IPS DF 4.7 (cell line): ENCODE data around the gene MRPS2.

ENCODE experiments used
- DNase-seq: peaks from one replicate; pipeline ENCODE4 v3.0.0-alpha.2; 2013; ENCODE audit warnings: low spot score; ENCODE audit errors: extremely low read depth

The MRPS2 gene

DNA sequence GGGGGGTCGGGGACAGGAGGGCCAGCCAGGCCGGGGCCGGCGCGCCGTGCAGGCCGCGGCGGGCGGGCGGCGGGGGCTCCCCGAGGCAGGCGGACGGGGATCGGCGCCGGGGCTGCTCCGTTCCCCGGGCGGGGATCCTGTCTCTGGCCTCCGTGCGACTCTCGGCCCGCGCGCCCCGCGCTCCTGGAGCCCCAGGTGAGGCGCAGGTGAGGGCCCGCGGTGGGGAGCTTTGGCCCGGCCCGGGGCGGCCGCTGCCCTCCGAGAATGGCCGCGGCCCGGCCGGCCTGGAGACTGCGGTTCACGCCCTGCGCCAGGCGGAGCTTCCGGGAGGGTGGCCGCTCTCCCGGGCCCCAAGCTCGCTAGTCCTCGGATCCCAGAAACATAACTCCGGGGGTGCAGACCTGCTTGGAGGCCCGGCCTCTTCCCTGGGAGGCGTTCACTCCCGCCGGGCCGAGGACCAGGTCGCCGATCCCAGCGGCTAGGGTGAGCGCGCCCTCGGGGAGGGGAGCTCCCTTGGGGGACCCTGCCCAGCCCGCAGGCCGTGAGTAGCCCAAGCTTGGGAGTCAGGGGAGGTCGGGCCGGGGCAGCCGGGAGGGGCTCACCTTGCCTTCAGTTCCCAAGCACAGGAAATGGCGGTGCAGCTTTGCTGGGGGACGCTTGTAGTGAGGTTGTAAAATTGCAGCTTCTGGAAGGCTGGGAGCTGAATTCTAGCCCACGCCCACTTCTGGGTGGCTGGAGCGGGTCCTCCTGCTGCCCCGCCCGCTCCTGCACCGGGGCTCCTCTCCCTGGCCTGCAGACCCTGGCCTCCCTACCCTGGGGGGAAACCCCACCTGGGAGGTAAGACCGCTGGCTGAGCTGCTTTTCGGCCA, 20.2 kb upstream of the MRPS2 start:
- DNase-seq: no peak

DNA sequence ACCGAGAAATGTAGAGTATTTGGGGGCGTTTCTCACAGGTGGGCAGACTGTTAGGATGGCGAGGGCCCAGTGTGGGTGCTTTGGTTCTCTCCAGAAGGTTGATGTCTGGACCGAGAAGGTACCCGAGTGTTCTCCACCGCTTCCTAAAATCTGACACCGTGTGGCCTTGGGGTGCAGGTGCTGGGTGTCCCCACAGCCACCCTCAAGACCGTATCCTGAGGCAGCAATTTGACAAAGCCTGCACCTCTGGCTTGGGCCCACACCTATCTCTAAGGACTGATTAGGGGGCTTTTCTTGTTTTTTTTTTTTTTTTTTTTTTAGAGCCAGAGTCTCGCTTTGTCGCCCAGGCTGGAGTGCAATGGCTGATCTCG, 19.6 kb upstream of the MRPS2 start:
- no peak for DNase-seq

DNA sequence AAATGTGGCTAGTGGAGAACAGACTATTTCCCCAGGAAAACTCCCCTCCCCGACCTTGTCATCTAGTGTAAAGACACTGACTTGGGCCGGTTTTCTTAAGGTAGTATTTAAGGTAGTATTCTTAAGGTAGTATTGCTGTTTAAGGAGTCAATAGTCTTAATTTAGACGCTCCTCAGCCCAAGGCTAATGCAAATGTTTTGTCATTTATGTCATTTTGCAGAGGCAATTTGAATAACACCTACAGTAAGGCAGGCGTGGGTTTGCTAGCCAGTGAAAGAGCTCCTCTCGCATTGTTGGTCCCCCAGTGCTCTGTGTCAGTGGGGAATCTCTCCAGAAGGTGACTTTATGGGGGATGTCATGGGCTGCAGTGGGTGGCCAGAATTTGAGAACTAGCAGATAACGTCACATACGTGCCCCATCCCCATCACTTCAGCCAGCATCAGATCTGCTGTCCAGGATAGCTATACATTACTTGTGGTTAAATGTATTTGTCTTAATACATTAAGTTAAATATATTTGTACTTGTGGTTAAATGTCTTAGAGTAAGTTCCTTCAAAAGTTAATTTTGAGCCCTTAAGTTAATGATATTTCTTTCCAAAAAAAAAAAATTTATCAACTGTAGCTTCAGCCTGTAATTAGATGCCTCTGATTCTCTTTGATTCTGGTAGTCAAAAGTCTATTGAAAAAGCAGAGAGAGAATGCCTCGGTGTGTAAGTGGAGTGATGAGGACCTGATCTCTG, 18.3 kb upstream of the MRPS2 start:
- DNase-seq: no peak

DNA sequence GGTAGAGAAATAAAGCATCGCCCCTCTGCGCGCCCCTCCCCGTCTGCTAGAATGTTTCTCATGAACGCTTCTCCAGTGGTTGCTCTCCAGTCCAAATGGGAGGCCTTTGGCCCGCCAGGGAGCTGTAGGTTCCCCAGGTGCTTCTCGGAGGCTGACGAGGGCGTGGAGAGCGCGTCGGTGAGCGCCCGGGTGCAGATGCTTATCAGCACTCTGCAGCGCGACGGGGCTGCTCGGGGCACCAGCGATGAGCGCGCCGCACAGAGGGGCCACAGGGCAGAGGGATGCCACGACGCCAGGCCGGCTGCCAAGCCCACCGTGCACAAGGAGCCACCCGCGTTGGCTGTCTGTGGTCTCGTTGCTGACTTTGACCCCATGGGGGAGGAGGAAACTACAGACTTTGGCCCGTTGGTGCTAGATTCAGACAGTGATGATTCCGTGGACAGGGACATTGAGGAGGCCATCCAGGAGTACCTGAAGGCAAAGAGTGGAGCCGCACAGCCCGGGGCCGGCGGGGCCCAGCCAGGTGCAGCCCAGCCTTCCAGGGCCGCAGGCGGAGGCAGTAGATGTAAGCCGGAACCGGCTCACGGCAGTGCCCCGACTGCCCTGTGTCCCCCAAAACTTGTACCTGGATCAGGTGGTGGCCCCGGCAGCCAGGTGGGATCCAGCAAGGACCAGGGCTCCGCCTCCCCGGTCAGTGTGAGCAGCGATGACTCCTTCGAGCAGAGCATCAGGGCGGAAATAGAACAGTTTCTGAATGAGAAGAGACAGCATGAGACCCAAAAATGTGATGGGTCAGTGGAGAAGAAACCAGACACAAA, 15.8 kb upstream of the MRPS2 start:
- DNase-seq: no peak

DNA sequence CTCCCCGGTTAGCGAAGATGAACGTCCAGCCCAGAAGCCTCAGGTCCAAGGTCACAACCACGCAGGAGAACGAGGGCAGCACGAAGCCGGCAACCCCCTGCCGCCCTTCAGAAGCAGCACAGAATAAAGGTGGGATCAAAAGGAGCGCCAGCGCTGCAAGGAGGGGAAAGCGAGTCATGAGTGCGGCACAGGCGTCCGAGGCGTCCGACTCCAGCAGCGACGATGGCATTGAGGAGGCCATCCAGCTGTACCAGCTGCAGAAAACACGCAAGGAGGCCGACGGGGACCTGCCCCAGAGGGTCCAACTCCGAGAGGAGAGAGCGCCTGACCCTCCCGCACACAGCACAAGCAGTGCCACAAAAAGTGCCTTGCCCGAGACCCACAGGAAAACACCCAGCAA, 15.1 kb upstream of the MRPS2 start:
- DNase-seq: no peak

DNA sequence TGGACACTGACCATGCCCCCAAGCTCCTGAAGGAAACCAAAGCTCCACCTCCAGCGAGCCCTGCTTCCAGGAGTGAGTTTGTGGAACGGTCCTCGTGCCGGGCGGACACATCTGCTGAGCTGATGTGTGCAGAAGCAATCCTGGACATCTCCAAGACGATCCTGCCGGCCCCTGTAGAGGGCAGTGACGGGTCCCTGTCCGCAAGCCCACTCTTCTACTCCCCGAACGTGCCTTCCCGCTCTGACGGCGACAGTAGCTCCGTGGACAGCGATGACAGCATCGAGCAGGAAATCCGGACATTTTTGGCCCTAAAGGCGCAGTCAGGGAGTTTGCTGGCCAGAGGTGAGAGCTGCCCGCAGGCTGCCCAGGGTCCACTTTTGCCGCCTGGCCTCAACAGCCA, 14.7 kb upstream of the MRPS2 start:
- no peak for DNase-seq

DNA sequence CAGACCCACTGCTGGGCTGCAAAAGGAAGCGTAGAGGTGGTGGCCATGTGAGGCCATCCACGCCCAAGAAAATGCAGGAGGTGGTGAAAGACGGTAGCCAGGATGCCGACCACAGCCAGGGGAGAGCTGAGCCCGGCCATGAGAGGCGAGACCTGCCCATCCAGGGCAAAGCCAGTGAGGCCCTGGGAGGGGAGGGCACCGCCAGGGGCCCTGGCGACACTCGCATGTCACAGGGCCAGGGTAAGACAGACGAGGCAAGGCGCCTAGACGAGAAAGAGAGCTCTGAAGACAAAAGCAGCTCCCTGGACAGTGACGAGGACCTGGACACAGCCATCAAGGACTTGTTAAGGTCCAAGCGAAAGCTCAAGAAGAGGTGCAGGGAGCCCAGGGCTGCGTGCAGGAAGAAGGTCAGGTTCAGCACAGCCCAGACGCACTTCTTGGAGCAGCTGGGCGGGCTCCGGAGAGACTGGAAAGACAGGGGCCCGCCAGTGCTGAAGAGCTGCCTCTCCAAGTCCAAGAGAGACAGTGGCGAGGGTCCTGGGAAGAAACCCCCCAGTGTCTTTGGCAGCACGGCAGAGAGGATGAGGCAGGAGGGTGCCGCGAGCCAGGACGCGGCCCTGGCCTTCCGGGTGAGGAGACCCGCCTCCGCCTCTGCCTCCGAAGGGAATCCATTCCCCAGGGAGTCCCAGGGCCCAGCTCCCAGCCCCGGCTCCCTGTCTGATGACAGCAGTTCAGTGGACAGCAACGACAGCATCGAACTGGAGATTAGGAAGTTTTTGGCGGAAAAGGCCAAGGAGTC, 14.0 kb upstream of the MRPS2 start:
- no peak for DNase-seq

DNA sequence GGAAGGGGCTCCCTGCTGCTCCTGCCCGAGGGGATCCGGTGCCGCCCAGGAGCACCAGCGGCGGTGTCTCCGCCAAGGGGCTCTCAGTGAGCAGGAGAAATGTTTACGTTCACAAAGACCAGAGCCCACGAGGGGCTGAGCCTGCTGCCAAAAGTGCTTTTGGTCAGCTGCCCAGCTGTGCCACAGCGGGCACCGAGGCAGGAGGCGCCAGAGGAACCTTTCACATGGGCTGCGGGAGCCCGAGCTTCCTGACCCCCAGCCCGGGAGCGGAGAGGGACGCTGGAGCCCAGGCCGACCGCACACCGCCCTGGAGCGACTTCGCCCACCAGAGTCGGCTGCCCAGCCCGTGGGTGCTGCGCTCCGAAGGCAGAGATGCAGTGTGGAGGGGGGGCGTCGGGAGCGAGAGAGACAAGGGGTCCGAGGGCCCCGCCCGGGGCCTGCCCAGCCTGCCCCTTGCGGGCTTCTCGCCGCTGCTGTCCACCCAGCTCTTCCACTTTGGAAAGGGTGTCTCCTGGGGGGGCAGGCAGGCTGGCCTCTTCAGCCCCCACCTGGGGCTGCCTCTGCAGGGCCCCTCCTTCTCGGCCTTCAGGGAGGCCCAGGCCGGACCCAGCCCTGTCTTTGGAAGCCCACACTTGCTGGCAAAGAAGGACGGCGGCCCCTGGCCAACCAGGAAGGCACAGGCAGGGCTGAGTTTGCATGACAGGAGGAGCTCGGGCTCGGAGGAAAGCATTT, 13.0 kb upstream of the MRPS2 start:
- DNase-seq: no peak

DNA sequence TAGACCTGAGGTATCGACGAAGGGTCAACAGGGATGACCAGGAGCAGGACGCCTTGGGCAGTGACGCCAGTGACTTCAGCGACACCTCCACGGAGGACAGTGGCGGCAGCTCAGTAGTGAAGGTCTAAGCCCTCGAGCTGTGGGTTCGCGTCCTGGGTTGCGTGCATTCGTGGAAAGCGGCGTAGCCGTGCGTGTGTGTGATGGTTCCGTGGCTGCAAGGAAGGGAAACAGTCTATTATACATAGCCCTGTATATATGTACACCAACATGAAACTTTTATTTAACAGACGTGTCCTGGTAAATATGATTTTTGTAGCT, 12.5 kb upstream of the MRPS2 start:
- DNase-seq: no peak

DNA sequence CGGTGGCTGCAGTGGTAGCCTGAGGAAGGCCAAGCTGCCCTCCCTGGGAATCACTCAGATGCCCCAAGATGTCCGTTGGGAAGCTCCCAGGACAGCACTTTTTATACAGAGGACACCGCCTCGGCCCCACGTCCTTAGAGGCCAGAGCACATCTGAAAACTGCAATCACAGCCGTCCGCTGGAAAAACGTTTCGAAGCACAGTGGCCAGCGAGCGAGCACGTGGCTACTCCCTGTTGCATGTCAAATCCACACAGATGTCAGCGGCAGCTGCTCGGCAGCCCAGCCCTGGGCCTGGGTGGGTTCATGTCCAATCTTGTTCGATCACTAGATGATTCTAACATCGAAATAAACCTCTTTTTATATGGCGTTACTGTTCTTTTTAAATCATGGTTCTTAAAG, 12.0 kb upstream of the MRPS2 start:
- DNase-seq: no peak

DNA sequence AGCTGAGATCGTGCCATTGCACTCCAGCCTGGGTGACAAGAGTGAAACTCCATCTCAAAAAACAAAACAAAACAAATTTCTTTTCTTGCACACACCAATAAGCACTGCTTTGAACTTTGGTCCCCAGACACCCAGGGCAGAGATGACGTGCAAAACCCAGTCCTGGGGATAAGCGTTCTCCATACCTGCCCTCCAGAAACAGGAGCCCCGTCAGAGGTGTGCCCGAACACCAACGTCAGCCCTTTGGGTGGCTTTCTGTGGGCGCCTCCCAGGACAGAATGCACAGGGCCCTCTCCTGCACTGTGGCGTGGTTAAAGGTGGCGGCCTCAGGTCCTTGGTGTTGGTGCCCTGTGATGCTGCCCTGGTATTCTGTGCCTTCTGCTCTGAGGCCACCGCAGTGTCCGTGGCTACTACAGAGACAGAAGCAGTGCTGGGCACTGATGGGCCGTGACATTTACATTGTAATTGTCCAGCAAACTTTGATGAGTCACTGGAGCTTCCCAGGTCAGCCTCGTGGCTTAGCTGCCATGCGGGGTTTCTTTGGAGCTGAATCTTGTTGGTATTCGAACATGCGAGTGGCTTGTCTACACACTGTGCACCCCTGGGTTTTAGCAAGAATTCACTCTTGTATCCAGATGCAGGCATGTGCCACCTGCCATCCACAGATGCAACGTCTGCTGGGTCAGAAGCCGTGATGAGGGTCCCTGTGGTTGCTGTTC, 11.1 kb upstream of the MRPS2 start:
- DNase-seq: no peak

DNA sequence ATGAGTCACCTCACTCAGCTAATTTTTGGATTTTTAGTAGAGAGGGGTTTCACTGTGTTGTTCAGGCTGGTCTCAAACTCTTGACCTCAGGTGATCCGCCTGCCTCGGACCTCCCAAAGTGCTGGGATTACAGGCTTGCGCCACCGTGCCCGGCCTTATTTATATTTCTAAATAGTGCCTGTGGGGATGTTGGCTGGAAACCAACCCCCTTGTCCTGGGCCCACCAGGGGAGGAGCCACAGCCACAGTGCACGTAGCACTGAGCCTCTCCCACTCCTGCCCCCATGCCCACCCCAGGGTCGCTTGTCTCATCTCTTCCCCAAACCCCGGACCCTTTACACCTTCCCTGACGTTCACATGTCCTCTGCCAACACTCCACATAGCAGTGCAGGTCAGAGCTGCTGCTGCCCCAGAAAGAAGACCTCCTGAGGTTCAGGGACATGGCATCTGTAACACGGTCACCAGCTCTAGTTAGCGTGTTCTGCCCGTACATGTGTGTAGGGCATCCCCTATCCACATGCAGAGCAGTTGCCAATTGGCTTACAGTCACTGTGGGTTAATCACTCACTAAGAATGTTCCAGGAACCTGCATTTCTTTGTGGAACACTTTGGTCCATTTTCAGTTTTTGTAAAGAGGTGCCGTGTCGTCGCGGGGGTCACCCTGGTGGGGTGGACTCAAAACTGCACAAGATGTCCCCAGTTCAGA, 10.2 kb upstream of the MRPS2 start:
- DNase-seq: no peak

DNA sequence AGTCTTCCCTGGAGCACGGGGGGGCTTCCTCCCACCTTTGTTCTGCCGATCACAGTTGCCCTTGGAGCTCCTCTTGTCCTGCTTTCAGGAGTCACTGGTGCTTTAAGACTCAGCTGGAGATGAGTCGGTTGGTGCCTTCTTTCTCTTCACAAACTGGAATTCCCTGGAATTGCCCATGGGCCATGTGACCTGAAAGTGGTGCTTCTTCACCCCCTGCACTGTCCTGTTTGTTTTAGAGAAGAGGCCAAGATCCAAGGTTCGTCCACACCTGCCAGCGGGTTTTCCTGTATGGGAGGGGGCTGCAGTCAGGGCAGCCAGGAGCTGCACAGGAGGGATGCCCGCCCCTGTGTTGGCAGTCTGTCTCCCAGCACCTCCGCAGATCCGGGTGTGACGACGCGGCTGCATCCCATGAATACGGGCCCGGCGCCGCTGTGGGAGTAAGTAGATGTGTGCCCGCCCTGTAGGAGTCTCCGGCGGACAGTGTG, 9.5 kb upstream of the MRPS2 start:
- DNase-seq: no peak

DNA sequence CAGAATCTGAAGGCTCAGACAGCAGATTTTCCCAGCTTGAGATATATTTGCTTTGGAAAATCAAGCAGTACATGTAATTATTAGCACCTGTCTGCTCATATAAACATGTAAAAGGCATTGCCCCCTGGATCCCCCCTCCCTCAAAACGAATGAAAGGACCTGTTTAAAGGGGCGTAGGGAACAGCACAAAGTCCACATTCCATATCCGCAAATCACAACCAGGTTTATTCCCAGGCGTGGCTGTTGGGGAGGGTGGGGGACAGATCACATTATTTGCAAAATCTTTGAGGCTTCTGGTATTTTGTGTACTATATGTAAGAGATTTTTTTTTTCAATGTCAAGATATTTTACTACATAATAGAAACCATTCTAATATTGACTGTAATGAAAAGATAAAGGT, 8.7 kb upstream of the MRPS2 start:
- no peak for DNase-seq

DNA sequence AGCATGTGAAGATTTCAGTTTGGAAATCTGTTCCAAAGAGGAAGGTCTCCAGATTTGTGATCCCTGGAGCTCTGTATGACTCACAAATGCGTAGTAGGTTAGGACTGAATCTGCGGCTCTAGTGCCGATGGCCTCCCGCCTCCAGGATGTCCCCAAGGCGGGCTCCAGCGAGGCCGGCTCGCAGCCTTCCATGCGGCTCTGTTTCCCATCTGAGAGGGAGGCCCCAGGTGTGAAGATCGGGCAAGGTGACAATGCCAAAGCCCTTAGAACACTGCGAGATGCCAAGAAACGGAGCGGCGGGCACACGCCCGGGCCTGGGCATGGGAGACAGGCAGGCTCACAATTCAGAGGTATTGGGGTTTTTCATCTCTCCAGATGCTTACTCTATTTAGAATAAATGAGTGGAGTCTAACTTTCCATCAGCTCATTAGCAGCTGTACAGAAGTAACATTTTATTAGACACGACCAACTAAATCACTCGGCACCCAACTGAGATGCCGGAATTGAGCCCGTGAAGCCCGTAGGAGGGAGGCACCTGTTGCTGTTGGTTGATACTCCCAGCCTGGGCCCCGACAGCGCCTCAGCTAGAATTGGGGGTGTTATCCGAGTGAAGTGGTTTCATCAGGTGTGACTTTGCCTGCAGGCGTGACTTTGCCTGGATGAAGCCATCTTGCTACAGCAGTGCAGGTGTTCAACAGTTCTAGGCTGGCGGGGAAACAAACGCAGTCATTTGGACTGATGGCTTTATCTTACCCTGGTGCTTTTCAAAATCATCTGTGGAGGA, 7.4 kb upstream of the MRPS2 start:
- no peak for DNase-seq

DNA sequence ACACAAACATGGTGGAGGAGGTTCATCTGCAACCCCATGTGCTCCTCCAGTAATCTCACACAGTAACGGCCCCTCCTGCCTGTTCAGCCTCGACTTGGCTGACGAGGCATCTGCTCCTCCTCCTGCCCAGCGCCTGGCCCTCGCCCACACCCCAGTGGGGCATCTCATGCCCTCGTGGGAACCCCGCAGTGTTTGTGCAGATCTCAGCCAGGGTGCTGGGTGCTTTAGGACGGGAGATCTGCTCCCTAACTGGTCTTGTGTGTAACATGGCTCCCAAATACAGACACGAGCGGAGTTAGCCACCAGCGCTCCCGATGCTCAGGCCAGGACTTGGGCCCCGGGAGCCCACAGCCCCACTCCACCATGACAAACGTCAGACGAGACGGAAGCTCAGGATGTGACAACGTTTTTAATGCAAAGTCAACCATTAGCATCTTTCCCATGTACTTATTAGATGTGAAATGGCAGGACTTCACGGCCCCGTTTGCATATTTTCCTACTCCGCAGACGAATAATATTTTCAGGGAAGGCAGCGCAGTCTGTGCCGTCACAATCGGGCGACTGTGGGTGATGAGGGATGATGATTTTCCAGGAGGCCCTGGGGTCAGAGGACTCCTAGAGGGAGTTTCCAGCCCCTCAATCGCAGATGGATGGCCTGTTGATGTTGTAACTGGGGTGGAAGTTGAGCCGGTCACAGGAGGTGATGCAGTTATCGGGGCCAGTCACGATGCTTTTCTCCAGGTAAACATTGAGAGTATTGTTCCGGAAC, 5.5 kb upstream of the MRPS2 start:
- no peak for DNase-seq

DNA sequence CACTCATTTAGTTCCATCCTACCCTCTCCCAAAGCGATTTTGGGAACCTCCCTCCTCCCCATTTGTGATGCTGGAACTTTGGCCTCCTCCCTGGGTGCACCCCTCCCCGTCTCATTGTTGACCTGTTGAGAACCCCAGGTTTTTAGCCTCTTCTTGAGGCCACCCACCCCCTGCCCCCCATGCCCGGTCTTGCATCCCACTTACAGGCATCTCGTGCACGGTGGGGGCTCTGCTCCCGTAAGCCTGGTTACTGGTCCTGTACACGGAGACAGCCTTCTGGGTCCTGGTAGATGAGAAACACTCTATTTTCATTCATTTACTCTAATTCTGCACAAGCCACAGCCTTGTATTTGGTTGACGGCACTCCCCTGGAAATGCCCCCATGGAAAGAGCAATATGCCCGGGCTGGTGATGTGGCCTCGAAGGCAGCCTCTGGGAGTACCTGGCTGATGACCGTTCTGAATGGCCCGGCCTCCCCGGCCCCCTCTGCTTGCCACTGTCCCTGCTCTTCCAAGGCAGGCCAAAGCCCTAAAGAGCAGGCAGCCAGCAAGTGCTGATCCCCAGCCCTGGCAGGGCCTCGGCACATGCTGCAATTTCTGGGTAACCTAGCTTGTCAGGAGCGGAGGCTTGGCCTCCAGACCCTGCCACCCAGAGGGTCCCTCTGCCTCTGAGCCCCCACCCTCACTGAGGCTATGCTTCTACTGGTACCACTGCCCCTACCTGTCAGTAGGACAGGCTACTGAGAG, 1.9 kb upstream of the MRPS2 start:
- DNase-seq: no peak
